ENCODE measurements around the gene GADL1.

DNA sequence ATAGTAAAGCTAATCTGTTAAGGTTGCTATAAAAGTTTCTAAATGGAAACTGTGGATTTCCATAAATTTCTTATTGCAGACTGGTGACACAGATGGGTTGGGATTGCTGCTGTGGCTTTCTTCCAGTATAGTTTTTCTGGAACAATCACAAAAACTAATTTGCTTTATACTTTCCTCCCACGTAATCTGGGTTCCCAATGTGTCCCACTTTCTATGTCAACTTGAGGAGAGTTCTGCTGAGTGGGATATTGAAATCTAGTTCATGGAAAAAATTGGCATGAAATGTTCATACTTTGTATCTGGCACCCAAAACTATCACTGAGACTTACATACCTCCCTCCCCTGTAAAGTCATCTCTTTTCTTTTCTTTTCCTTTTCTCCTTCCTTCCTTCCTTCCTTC is 161.3 kb downstream of the GADL1 start:
- no peak for TF ChIP-seq POLR2AphosphoS5 (IDR thresholded peaks at IDR 0.05; ENCODE audit: low read depth, low read length)
- TF ChIP-seq, protein P1, sequence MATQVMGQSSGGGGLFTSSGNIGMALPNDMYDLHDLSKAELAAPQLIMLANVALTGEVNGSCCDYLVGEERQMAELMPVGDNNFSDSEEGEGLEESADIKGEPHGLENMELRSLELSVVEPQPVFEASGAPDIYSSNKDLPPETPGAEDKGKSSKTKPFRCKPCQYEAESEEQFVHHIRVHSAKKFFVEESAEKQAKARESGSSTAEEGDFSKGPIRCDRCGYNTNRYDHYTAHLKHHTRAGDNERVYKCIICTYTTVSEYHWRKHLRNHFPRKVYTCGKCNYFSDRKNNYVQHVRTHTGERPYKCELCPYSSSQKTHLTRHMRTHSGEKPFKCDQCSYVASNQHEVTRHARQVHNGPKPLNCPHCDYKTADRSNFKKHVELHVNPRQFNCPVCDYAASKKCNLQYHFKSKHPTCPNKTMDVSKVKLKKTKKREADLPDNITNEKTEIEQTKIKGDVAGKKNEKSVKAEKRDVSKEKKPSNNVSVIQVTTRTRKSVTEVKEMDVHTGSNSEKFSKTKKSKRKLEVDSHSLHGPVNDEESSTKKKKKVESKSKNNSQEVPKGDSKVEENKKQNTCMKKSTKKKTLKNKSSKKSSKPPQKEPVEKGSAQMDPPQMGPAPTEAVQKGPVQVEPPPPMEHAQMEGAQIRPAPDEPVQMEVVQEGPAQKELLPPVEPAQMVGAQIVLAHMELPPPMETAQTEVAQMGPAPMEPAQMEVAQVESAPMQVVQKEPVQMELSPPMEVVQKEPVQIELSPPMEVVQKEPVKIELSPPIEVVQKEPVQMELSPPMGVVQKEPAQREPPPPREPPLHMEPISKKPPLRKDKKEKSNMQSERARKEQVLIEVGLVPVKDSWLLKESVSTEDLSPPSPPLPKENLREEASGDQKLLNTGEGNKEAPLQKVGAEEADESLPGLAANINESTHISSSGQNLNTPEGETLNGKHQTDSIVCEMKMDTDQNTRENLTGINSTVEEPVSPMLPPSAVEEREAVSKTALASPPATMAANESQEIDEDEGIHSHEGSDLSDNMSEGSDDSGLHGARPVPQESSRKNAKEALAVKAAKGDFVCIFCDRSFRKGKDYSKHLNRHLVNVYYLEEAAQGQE (IDR thresholded peaks at IDR 0.05; ENCODE audit: insufficient read depth in 1 of 2, low read depth in 2 of 2, low read length in 2 of 2): no peak
- no peak for TF ChIP-seq SIN3A (IDR thresholded peaks at IDR 0.05; ENCODE audit: borderline replicate concordance, insufficient read depth, low read length)

Data from PFSK-1 (cell line).